ENCODE data around the gene AK6. TPM values are rescaled to one million over a fixed set of nuclear protein-coding genes. Genes with fewer than 3 reads are reported as not detected.

Gene AK6
- total RNA-seq, 1 experiment from 2014 or later: 23.0 TPM

GRCh38 chr5:69404659-69405330 is 35.5 kb upstream of the AK6 start:
- Histone ChIP-seq H3K4me2 (no peak overlapping the region), H4K20me1 (ENCODE audit: insufficient read depth) (no peaks in the 10 kb centered on the region), H3K36me3 (ENCODE audit: low read depth) (0 out of 2 replicates have a peak, but pooled peaks cover 6% of the 10 kb centered on the region), H3K4me3 (no peak overlapping the region), H3K9me2 (ENCODE audit: insufficient read depth) (no peaks in the 10 kb centered on the region), H3K79me2 (ENCODE audit: low read depth) (no peaks in the 10 kb centered on the region), H3K27ac (no peak overlapping the region), H3K9me3 (ENCODE audit: insufficient read depth, low read depth) (no peaks in the 10 kb centered on the region), H3F3A (ENCODE audit: insufficient read depth, low read depth) (peaks cover 11% of the 10 kb centered on the region; the same call in 1 of the 2 replicates), H3K27me3 (ENCODE audit: insufficient read depth, low read depth) (no peaks in the 10 kb centered on the region), H3K4me1 (replicated peaks; ENCODE audit: insufficient read depth) (no peaks in the 10 kb centered on the region), H2AFZ (no peak overlapping the region)
- intact Hi-C loops (cut with micrococcal nuclease; ENCODE audit: unreplicated experiment): no loop called here
- no peak for DNase-seq
- ChIA-PET CTCF (no interaction called here), POLR2A (ENCODE audit: unreplicated experiment) (no interaction called here)
- TF ChIP-seq CTCF (conservative IDR thresholded peaks at IDR 0.05): no peak
- no peak for TF ChIP-seq EZH2 (IDR thresholded peaks at IDR 0.05; ENCODE audit: low read depth)
- no TSS peak for BruUV-seq (replicated peaks)

- intact Hi-C loops (cut with micrococcal nuclease; ENCODE audit: unreplicated experiment): no loop called here
- no peak for TF ChIP-seq EZH2 (IDR thresholded peaks at IDR 0.05; ENCODE audit: low read depth)
- no peak for TF ChIP-seq CTCF (conservative IDR thresholded peaks at IDR 0.05)
- no peak for DNase-seq
- no TSS peak for BruUV-seq (replicated peaks)
- Histone ChIP-seq H2AFZ (no peak overlapping the region), H3K36me3 (ENCODE audit: low read depth) (peaks cover 13% of the 10 kb centered on the region; the same call in 1 of the 2 replicates), H3K9me2 (ENCODE audit: insufficient read depth) (no peaks in the 10 kb centered on the region), H3K79me2 (ENCODE audit: low read depth) (no peaks in the 10 kb centered on the region), H3K4me2 (no peak overlapping the region), H3K9me3 (ENCODE audit: insufficient read depth, low read depth) (no peaks in the 10 kb centered on the region), H3F3A (ENCODE audit: insufficient read depth, low read depth) (no peaks in the 10 kb centered on the region; the same call in none of the 2 replicates), H4K20me1 (ENCODE audit: insufficient read depth) (no peaks in the 10 kb centered on the region; the same call in 1 of the 2 replicates), H3K4me1 (replicated peaks; ENCODE audit: insufficient read depth) (no peaks in the 10 kb centered on the region), H3K4me3 (no peak overlapping the region), H3K27me3 (ENCODE audit: insufficient read depth, low read depth) (no peaks in the 10 kb centered on the region), H3K27ac (no peak overlapping the region)
- ChIA-PET CTCF (no interaction called here), POLR2A (ENCODE audit: unreplicated experiment) (no interaction called here)
These were observed 9.1 kb upstream of the AK6 start for GRCh38 chr5:69378376-69378775.

GRCh38 chr5:69374911-69375446 is 5.7 kb upstream of the AK6 start:
- no TSS peak for BruUV-seq (replicated peaks)
- CTCF ChIA-PET: no interaction called here
- Histone ChIP-seq H2AFZ (no peak overlapping the region), H3K9me2 (ENCODE audit: insufficient read depth) (no peaks in the 10 kb centered on the region), H3K9me3 (ENCODE audit: insufficient read depth, low read depth) (no peaks in the 10 kb centered on the region), H3F3A (ENCODE audit: insufficient read depth, low read depth) (no peaks in the 10 kb centered on the region; the same call in none of the 2 replicates), H3K79me2 (ENCODE audit: low read depth) (peaks cover 17% of the 10 kb centered on the region), H3K36me3 (ENCODE audit: low read depth) (peaks cover 5% of the 10 kb centered on the region; the same call in 1 of the 2 replicates), H3K27me3 (ENCODE audit: insufficient read depth, low read depth) (no peaks in the 10 kb centered on the region), H3K4me2 (no peak overlapping the region), H3K4me3 (no peak overlapping the region), H3K27ac (no peak overlapping the region), H3K4me1 (replicated peaks; ENCODE audit: insufficient read depth) (peaks cover 10% of the 10 kb centered on the region), H4K20me1 (ENCODE audit: insufficient read depth) (no peaks in the 10 kb centered on the region; the same call in 1 of the 2 replicates)
- no peak for DNase-seq
- TF ChIP-seq EZH2 (IDR thresholded peaks at IDR 0.05; ENCODE audit: low read depth) (no peak), CTCF (conservative IDR thresholded peaks at IDR 0.05) (no peak)
- intact Hi-C loops (cut with micrococcal nuclease; ENCODE audit: unreplicated experiment): no loop called here
- POLR2A ChIA-PET (ENCODE audit: unreplicated experiment): no interaction called here
